KOPT-K1 (cell line): ENCODE measurements around the gene ST7.
"Not testable (repeated sequence)": the region's sequence is repeated elsewhere in the genome, so short reads cannot be mapped to it uniquely, and the experiment has no call there.

ENCODE experiments used
- H3K27ac ChIP-seq: fragments of 200-600 bp; sonication (generic); 2 replicates; pipeline ENCODE4 v1.5.1; 2016; ENCODE audit warnings: antibody characterized with exemption, mild to moderate bottlenecking, low read depth, low read length; ENCODE audit not compliant: poor library complexity, severe bottlenecking
- H3K36me3 ChIP-seq: fragments of 200-600 bp; sonication (generic); 2 replicates; pipeline ENCODE4 v1.5.1; 2017; ENCODE audit warnings: antibody characterized with exemption, mild to moderate bottlenecking, low read length, moderate library complexity; ENCODE audit not compliant: insufficient read depth
- H3K9me3 ChIP-seq: fragments of 200-600 bp; sonication (generic); 2 replicates; pipeline ENCODE4 v1.5.1; 2017; ENCODE audit warnings: antibody characterized with exemption, low read length, mild to moderate bottlenecking; ENCODE audit not compliant: insufficient read depth, poor library complexity, severe bottlenecking

ST7 gene

GRCh38 chr7:116936844-116937243, 16.5 kb upstream of the ST7 start:
- H3K27ac ChIP-seq, H3K36me3 ChIP-seq, H3K9me3 ChIP-seq: not testable (repeated sequence)

GRCh38 chr7:116938678-116939077, 14.6 kb upstream of the ST7 start:
- Histone ChIP-seq H3K27ac (no peak overlapping the region), H3K9me3 (no peaks in the 10 kb centered on the region), H3K36me3 (no peaks in the 10 kb centered on the region)

GRCh38 chr7:116940689-116941370, 12.5 kb upstream of the ST7 start:
- Histone ChIP-seq H3K9me3 (no peaks in the 10 kb centered on the region), H3K36me3 (no peaks in the 10 kb centered on the region)

GRCh38 chr7:116942504-116942903, 10.8 kb upstream of the ST7 start:
- Histone ChIP-seq H3K36me3 (no peaks in the 10 kb centered on the region), H3K27ac (no peak overlapping the region), H3K9me3 (no peaks in the 10 kb centered on the region)

More at GRCh38 chr7:116940689-116941370, 12.5 kb upstream of the ST7 start:
- no peak overlapping the region for H3K27ac ChIP-seq

GRCh38 chr7:116948934-116949333, 4.4 kb upstream of the ST7 start:
- no peaks in the 10 kb centered on the region for H3K36me3 ChIP-seq
- peaks cover 4% of the 10 kb centered on the region for H3K9me3 ChIP-seq
- H3K27ac ChIP-seq, result no peak overlapping the region

GRCh38 chr7:116949941-116950801, 3.1 kb upstream of the ST7 start:
- H3K9me3 ChIP-seq, result peaks cover 4% of the 10 kb centered on the region
- no peaks in the 10 kb centered on the region for H3K36me3 ChIP-seq
- H3K27ac ChIP-seq, result no peak overlapping the region

- Histone ChIP-seq H3K36me3 (no peaks in the 10 kb centered on the region), H3K9me3 (peaks cover 4% of the 10 kb centered on the region), H3K27ac (no peak overlapping the region)
These were observed 2.4 kb upstream of the ST7 start for GRCh38 chr7:116950889-116951351.

- H3K27ac ChIP-seq, result no peak overlapping the region
- H3K36me3 ChIP-seq, result no peaks in the 10 kb centered on the region
- peaks cover 4% of the 10 kb centered on the region for H3K9me3 ChIP-seq
These were observed 1.7 kb upstream of the ST7 start for GRCh38 chr7:116951366-116952292.

GRCh38 chr7:116952635-116953371, 498 bp upstream of the ST7 start:
- peaks cover 4% of the 10 kb centered on the region for H3K9me3 ChIP-seq
- H3K27ac ChIP-seq, result no peak overlapping the region

GRCh38 chr7:116953906-116954838, 871 bp downstream of the ST7 start:
- Histone ChIP-seq H3K27ac (no peak overlapping the region), H3K36me3 (no peaks in the 10 kb centered on the region), H3K9me3 (peaks cover 4% of the 10 kb centered on the region)

More at GRCh38 chr7:116952635-116953371, 498 bp upstream of the ST7 start:
- no peaks in the 10 kb centered on the region for H3K36me3 ChIP-seq

- H3K27ac ChIP-seq, result no peak overlapping the region
- no peaks in the 10 kb centered on the region for H3K36me3 ChIP-seq
These were observed 2.0 kb downstream of the ST7 start for GRCh38 chr7:116955340-116955739.

GRCh38 chr7:116955801-116956476, 2.6 kb downstream of the ST7 start:
- no peaks in the 10 kb centered on the region for H3K36me3 ChIP-seq
- peaks cover 4% of the 10 kb centered on the region for H3K9me3 ChIP-seq
- no peak overlapping the region for H3K27ac ChIP-seq

More at GRCh38 chr7:116955340-116955739, 2.0 kb downstream of the ST7 start:
- peaks cover 4% of the 10 kb centered on the region for H3K9me3 ChIP-seq

- no peaks in the 10 kb centered on the region for H3K36me3 ChIP-seq
- H3K27ac ChIP-seq, result no peak overlapping the region
- H3K9me3 ChIP-seq, result peaks cover 3% of the 10 kb centered on the region
These were observed 3.1 kb downstream of the ST7 start for GRCh38 chr7:116956477-116956804.
